Ammon's horn (tissue), 1 donor: ENCODE data around the gene FBXO45.
"Not testable (repeated sequence)": the region's sequence is repeated elsewhere in the genome, so short reads cannot be mapped to it uniquely, and the experiment has no call there.

Source experiments
- DNase-seq: peaks from one replicate; pipeline ENCODE4 v3.0.0-alpha.2; 2016; ENCODE audit warnings: low spot score

The FBXO45 gene, protein sequence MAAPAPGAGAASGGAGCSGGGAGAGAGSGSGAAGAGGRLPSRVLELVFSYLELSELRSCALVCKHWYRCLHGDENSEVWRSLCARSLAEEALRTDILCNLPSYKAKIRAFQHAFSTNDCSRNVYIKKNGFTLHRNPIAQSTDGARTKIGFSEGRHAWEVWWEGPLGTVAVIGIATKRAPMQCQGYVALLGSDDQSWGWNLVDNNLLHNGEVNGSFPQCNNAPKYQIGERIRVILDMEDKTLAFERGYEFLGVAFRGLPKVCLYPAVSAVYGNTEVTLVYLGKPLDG

GRCh38 chr3:196568246-196569002, at the start of gene FBXO45, which contains the start of gene WDR53:
FBXO45 (plus strand) TSS chr3:196568660; CDS start chr3:196568985, 325 bp downstream.
WDR53 (minus strand) TSS chr3:196568554; CDS start chr3:196561475, 7,079 bp downstream.
- peak; percentile 96 for DNase-seq

GRCh38 chr3:196518966-196519717, 49.3 kb upstream of the FBXO45 start:
- DNase-seq: peak; percentile 35

- no peak for DNase-seq
These were observed 48.8 kb upstream of the FBXO45 start for GRCh38 chr3:196519718-196520082.

DNA sequence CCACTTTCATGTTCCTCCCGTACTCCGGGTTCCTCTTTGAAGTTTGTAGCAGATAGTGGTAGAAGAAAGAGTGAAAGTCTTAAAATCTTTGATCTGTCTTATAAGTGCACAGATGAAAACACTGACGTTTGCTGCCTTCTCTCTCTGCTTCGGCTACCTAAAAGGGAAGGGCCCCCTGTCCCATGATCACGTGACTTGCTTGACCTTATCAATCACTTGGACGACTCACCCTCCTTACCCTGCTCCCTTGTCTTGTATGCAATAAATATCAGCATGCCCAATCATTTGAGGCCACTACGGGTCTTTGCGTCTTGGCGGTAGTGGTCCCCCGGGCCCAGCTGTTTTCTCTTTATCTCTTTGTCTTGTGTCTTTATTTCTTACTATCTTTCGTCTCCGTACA, 47.2 kb upstream of the FBXO45 start:
- not testable (repeated sequence) for DNase-seq

- no peak for DNase-seq
These were observed 44.6 kb upstream of the FBXO45 start for GRCh38 chr3:196523841-196524240.

DNA sequence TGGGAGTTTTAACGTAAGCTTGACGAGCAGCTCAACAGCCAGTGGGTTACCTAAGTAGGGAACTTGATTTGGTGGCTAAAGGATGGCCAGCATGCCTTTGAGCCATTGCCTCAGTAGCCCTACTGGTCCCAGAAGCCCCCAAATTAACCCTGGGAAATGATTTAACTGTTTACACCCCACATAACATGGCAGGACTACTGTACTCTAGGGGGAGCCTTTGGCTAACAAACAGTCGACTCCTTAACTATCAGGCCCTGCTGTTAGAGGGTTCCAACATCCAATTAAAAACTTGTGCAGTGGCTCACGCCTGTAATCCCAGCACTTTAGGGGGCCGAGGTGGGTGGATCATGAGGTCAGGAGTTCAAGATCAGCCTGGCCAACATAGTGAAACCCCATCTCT, 43.9 kb upstream of the FBXO45 start:
- DNase-seq: no peak

GRCh38 chr3:196525141-196525540, 43.3 kb upstream of the FBXO45 start:
- no peak for DNase-seq

DNA sequence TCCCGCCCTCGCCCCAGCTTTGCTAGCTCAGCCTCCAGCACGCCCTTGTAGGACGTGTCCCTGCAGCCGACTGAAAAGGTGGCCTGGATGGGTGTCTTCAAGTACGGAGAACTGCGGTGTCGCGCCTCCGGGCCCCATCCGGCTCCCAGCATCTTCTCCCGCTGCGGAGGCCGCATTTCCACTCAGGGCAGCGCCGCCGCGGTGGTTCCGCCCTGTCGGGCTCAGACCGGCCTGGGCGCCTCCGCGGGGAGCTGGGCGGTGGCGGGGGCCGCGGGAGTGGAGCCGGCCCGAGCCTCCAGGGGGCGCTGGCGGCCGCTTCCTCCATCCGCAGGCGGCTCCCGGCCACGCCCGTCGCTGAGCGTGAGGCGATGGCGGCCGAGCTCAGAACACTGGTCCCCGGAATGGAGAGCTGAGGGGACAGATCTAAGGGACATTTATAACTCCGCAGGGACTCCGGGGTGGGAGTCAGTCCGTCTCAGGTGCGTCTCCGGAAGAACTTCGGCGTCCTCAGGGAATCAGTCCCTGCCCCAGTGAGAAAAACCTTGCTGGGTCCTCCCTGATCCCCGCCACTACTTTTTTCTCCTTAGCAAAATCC, 39.7 kb upstream of the FBXO45 start:
- DNase-seq: peak; percentile 39

DNA sequence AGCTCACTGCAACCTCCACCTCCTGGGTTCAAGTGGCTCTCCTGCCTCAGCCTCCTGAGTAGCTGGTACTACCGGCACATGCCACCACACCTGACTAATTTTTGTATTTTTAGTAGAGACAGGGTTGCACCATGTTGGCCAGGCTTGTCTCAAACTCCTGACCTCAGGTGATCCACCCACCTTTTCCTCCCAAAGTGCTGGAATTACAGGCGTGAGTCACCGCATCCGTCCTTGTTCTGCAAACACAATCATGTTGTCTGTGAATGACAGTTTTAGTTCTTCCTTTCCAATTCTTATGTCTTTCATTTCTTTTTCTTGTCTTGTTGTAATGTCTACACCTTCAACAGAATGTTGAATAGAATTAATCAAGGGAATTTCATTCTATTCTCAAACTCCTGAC, 37.0 kb upstream of the FBXO45 start:
- DNase-seq: no peak

GRCh38 chr3:196533260-196533681, 35.2 kb upstream of the FBXO45 start:
- no peak for DNase-seq

DNA sequence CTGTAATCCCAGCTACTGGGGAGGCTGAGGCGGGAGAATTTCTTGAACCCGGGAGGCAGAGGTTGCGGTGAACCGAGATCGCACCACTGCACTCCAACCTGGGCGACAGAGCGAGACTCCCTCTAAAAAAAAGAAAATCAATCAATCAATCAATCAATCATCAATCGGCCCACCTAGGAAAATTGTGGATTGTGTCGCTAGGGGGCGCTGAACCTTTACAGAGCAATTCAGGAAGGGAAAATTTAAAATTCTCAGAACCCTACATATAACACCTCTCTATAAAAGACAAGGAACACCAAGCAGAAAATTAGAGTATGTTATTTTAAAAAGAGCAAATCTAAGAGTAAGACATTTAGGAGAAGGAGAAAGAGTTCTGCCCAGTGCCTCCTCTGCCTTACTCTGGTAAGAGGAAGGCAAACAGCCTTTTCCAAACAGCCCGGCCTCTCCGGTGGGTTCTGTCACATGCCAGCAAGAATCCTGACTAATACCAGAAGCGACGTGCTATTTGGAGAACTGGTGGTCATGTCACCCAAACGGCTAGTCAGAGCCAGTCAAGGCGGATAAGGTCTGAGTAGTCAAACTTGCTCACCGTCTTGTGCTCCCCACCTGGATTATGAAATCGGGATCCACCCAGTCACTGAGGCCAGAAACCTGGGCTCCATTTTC, 31.0 kb upstream of the FBXO45 start:
- peak; percentile 11 for DNase-seq

DNA sequence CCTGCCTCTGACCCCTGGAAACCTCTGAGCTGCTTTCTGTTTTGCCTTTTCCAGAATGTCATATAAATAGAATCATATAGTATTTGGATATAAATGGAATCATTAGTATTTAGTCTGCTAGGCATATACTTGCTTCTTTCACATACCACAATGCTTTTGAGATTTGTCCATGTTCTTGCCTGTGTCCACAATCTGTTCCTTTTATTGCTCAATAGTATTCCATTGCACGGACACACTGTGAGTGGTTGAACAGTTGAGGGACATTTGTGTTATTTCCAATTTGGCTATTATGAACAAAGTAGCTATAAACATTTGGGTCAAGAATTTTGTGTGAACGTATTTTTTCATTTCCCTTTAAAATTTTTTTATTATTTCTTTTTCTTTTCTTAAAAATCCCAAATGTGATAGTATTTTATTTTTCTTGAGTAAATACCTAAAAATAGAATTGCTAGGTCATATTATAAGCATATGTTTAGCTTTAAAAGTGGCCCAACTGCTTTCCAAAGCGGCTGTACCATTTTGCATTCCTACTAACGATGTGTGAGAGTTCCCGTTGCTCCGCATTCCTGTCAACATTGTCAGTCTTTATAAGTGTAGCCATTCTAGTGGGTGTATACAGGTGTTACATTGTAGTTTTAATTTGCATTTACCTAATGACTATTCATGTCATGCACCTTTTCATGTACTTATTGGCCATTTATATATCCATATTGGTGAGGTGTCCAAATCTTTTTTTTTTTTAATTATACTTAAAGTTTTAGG, 26.6 kb upstream of the FBXO45 start:
- no peak for DNase-seq

DNA sequence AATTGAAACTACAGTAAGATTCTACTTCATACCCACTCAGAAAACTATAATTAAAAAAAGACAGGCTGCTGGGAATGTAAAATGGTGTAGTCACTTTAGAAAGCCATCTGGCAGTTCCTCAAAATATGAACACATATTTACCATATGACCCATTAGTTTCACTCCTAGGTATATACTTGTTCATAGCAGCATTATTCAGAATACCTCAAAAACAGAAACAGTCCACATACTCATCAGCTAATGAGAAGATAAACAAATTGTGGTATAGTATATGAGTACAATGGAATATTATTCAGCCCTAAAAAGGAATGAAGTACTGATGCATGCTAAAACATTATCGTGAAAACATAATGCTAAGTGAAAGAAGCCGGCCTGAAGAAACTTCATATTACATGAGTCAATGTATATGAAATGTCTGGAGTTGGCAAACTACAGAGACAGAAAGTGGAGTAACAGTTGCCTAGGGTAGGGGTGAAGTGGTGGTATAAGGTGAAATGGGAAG, 23.9 kb upstream of the FBXO45 start:
- no peak for DNase-seq

- no peak for DNase-seq
These were observed 21.9 kb upstream of the FBXO45 start for GRCh38 chr3:196546537-196546936.

GRCh38 chr3:196547067-196547466, 21.4 kb upstream of the FBXO45 start:
- DNase-seq: no peak

GRCh38 chr3:196549312-196549711, 19.1 kb upstream of the FBXO45 start:
- not testable (repeated sequence) for DNase-seq

DNA sequence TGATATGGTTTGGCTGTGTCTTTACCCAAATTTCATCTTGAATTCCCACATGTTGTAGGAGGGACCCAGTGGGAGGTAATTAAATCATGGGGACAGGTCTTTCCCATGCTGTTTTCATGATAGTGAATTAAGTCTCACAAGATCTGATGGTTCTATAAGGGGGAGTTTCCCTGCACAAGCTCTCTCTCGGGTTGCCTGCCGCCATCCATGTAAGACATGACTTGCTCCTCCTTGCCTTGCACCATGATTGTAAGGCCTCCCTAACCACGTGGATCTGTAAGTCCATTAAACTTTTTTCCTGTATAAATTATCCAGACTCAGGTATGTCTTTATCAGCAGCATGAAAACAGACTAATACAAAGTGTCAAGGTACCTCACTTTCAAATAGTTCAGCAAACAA, 18.3 kb upstream of the FBXO45 start:
- not testable (repeated sequence) for DNase-seq

GRCh38 chr3:196552253-196552652, 16.2 kb upstream of the FBXO45 start:
- DNase-seq: no peak

- DNase-seq: no peak
These were observed 14.9 kb upstream of the FBXO45 start for GRCh38 chr3:196553551-196553950.

- DNase-seq: peak; percentile 22
These were observed 14.3 kb upstream of the FBXO45 start for GRCh38 chr3:196554205-196554604.

DNA sequence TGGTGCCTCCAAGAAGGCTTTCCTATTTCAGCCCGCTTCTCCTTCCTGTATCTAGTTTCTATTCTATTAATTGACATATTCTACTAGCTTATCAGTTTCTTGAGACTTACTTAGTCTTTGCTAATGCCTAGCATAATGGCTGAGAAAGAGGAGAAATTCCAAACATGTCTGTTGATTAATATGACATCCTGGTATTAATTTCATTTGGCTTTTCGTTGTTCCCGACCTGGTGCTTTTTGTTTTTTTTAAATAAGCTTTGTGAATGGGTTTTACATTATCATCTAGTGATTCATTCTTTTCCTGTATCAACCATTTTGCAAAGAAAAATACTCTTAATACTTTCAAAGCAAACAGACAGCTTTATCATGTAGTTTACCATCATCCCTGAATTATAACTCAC, 13.2 kb upstream of the FBXO45 start:
- no peak for DNase-seq
